ENCODE measurements around the gene KTN1.
A peak's percentile ranks its signal among the peaks of the same experiment; 100 is the strongest.

The KTN1 gene

DNA sequence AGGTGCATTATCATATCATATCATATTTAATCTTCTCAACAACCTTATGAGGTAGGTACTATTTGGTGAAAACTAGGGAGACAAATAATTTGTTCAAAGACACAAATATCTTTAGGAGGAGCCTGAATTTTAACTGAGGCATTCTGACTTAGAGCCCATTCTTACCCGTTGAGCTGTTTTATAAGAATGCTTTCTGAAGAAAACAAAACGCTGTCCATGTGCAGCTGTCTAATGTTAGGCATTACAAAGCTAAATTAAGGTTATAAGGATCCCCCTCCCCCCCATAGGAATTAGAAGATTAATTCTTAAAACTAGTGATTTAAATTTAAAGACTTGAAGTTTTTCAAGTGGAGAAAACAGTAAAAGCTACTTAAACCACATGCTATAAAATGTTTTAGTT, 6.4 kb downstream of the KTN1 start:
- Histone ChIP-seq H3K36me3 (ENCODE audit: insufficient read depth, low read length) (no peaks in the 10 kb centered on the region), H3K27me3 (ENCODE audit: insufficient read depth, low read length, poor library complexity, severe bottlenecking) (no peaks in the 10 kb centered on the region), H3K9me2 (replicated peaks; ENCODE audit: low read depth, low read length) (no peaks in the 10 kb centered on the region), H3F3A (ENCODE audit: low read depth) (no peaks in the 10 kb centered on the region; the same call in 1 of the 2 replicates), H2AFZ (ENCODE audit: low read length) (no peak overlapping the region), H3K9me3 (ENCODE audit: insufficient read depth, low read depth, low read length) (no peaks in the 10 kb centered on the region), H3K9ac (ENCODE audit: low read depth, low read length, poor library complexity, severe bottlenecking) (no peak overlapping the region), H3K4me3 (ENCODE audit: low read length, poor library complexity, severe bottlenecking) (peak overlapping the region; percentile 1), H3K4me1 (ENCODE audit: insufficient read depth, low read length, poor library complexity, severe bottlenecking) (peaks cover 61% of the 10 kb centered on the region), H4K20me1 (ENCODE audit: insufficient read depth, low read length, poor library complexity, severe bottlenecking) (peaks cover 90% of the 10 kb centered on the region), H3K79me2 (ENCODE audit: insufficient read depth, low read length) (peaks cover 98% of the 10 kb centered on the region), H3K4me2 (ENCODE audit: low read depth, low read length, poor library complexity, severe bottlenecking) (peak overlapping the region; percentile 87)
- no peak for TF ChIP-seq CTCF (conservative IDR thresholded peaks at IDR 0.05; ENCODE audit: low read length)
- TF ChIP-seq EZH2phosphoT487 (IDR thresholded peaks at IDR 0.05; ENCODE audit: borderline replicate concordance), result no peak

DNA sequence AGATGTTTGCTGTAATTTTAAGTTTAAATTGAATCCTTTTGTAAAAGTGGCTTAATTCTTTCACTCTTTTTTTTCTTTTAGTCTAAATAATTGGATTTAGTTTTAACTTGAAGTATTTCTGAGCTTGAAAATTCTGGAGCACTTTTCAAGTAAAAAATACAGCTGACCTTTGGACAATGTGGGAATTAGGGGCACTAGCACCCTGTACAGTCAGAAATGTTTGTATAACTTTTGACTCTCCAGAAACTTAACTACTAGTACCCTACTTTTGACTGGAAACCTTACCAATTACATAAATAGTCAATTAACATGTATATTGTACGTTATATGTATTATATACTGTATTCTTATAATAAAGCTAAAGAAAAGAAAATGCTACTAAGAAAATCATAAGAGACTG, 7.8 kb downstream of the KTN1 start:
- peaks cover 87% of the 10 kb centered on the region for H4K20me1 ChIP-seq (ENCODE audit: insufficient read depth, low read length, poor library complexity, severe bottlenecking)

DNA sequence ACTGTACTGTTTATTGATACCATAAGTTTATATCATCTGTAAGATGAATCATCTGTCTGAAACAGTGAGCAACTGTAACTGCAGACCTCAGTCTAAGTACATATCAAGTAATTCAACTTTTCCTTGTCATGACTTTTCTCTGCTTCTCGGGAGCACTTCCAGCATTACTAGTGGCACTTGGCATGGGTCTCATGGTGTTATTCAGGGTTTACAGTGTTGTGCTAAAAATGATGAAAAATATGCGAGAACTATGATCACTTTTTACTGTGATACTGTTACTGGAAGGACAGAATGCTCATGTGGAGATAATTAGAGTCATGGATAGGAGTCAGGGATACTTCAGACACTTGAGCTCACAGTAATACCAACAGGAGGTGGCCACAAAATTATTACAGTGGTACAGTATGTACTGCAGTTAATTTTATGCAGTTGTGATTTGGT, 8.3 kb downstream of the KTN1 start:
- no peak for TF ChIP-seq EZH2phosphoT487 (IDR thresholded peaks at IDR 0.05; ENCODE audit: borderline replicate concordance)
- TF ChIP-seq CTCF (conservative IDR thresholded peaks at IDR 0.05; ENCODE audit: low read length), result no peak
- Histone ChIP-seq H3K9ac (ENCODE audit: low read depth, low read length, poor library complexity, severe bottlenecking) (no peak overlapping the region), H3F3A (ENCODE audit: low read depth) (no peaks in the 10 kb centered on the region; the same call in 1 of the 2 replicates), H4K20me1 (ENCODE audit: insufficient read depth, low read length, poor library complexity, severe bottlenecking) (peaks cover 87% of the 10 kb centered on the region), H3K27me3 (ENCODE audit: insufficient read depth, low read length, poor library complexity, severe bottlenecking) (no peaks in the 10 kb centered on the region), H3K4me2 (ENCODE audit: low read depth, low read length, poor library complexity, severe bottlenecking) (no peak overlapping the region), H2AFZ (ENCODE audit: low read length) (no peak overlapping the region), H3K36me3 (ENCODE audit: insufficient read depth, low read length) (no peaks in the 10 kb centered on the region), H3K79me2 (ENCODE audit: insufficient read depth, low read length) (peaks cover 97% of the 10 kb centered on the region), H3K9me2 (replicated peaks; ENCODE audit: low read depth, low read length) (no peaks in the 10 kb centered on the region), H3K4me3 (ENCODE audit: low read length, poor library complexity, severe bottlenecking) (no peak overlapping the region), H3K4me1 (ENCODE audit: insufficient read depth, low read length, poor library complexity, severe bottlenecking) (peaks cover 50% of the 10 kb centered on the region), H3K9me3 (ENCODE audit: insufficient read depth, low read depth, low read length) (no peaks in the 10 kb centered on the region)

More for the DNA sequence above, 7.8 kb downstream of the KTN1 start:
- Histone ChIP-seq H3K36me3 (ENCODE audit: insufficient read depth, low read length) (no peaks in the 10 kb centered on the region), H3K9me3 (ENCODE audit: insufficient read depth, low read depth, low read length) (no peaks in the 10 kb centered on the region), H2AFZ (ENCODE audit: low read length) (no peak overlapping the region), H3K9ac (ENCODE audit: low read depth, low read length, poor library complexity, severe bottlenecking) (no peak overlapping the region), H3K4me3 (ENCODE audit: low read length, poor library complexity, severe bottlenecking) (no peak overlapping the region), H3K9me2 (replicated peaks; ENCODE audit: low read depth, low read length) (no peaks in the 10 kb centered on the region), H3K4me1 (ENCODE audit: insufficient read depth, low read length, poor library complexity, severe bottlenecking) (peaks cover 50% of the 10 kb centered on the region), H3F3A (ENCODE audit: low read depth) (no peaks in the 10 kb centered on the region; the same call in 1 of the 2 replicates), H3K27me3 (ENCODE audit: insufficient read depth, low read length, poor library complexity, severe bottlenecking) (no peaks in the 10 kb centered on the region), H3K4me2 (ENCODE audit: low read depth, low read length, poor library complexity, severe bottlenecking) (peak overlapping the region; percentile 87), H3K79me2 (ENCODE audit: insufficient read depth, low read length) (peaks cover 97% of the 10 kb centered on the region)
- TF ChIP-seq CTCF (conservative IDR thresholded peaks at IDR 0.05; ENCODE audit: low read length) (no peak), EZH2phosphoT487 (IDR thresholded peaks at IDR 0.05; ENCODE audit: borderline replicate concordance) (no peak)

All from Loucy (cell line).